DND-41 (cell line): ENCODE measurements around the gene PANK1.

ENCODE experiments used
- EZH2 ChIP-seq: IDR thresholded peaks from 3 replicates; pipeline ENCODE4 v1.6.1; 2012; ENCODE audit warnings: borderline replicate concordance, low read depth, mild to moderate bottlenecking, moderate library complexity, low read length, inconsistent platforms; ENCODE audit not compliant: severe bottlenecking
- TF ChIP-seq, protein P1 (sequence below): IDR thresholded peaks from 2 replicates; pipeline ENCODE4 v1.5.1; 2012; ENCODE audit warnings: borderline replicate concordance, low read length, moderate library complexity, mild to moderate bottlenecking; ENCODE audit not compliant: poor library complexity, severe bottlenecking; ENCODE audit errors: extremely low read depth

GRCh38 chr10:89565180-89565579 is 79.9 kb downstream of the PANK1 start:
- TF ChIP-seq, protein P1, sequence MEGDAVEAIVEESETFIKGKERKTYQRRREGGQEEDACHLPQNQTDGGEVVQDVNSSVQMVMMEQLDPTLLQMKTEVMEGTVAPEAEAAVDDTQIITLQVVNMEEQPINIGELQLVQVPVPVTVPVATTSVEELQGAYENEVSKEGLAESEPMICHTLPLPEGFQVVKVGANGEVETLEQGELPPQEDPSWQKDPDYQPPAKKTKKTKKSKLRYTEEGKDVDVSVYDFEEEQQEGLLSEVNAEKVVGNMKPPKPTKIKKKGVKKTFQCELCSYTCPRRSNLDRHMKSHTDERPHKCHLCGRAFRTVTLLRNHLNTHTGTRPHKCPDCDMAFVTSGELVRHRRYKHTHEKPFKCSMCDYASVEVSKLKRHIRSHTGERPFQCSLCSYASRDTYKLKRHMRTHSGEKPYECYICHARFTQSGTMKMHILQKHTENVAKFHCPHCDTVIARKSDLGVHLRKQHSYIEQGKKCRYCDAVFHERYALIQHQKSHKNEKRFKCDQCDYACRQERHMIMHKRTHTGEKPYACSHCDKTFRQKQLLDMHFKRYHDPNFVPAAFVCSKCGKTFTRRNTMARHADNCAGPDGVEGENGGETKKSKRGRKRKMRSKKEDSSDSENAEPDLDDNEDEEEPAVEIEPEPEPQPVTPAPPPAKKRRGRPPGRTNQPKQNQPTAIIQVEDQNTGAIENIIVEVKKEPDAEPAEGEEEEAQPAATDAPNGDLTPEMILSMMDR: no peak
- TF ChIP-seq EZH2: no peak
